ENCODE measurements around the gene EPG5.
"Not testable (repeated sequence)": the region's sequence is repeated elsewhere in the genome, so short reads cannot be mapped to it uniquely, and the experiment has no call there.

EPG5 gene

DNA sequence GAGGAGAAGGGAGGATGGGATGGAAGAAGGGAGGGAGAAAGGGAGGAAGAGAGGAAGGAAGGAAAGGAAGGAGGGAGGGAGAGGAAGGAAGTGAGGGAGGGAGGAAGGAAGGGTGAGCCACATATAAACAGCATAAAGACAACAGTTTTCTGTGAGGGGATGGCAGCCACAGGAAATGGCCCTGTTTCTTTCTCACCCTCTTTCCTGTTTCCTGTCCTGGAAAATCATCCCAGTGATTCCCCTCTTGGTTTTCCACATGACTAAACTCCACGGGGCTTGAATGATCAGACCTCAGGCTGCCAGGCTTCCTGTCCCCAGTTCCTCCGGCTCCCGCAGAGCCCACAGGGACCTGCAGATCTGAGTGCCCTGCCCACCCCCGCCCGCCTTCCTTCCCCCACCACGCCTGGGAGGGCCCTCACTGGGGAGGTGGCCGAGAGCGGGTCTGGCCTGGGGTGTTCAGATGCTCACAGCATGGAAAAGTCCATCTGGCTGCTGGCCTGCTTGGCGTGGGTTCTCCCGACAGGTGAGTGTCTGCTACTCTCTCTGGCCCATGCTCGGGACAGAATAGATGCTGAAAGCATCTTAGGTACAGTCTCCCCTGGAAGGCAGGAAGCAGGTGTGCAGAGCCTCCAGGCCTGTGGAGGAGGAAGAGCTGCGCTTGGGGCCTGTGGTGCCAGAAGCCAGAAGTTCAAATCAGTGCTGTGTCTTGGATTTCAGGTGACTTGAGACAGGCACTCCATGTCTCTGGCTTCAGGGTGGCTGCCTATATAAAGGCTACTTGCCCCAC is 141.7 kb downstream of the EPG5 start, which contains the start of gene SIGLEC15:
SIGLEC15 (plus strand) TSS at position 418 of the 787 bp plus-strand sequence; CDS start at position 472, 54 bp downstream.
- H3K4me1 ChIP-seq (ENCODE audit: insufficient read depth, low read length), result peaks cover 18% of the 10 kb centered on the region; the same call in 1 of the 2 replicates
- no peak within 1 kb of the TSS for H3K9ac ChIP-seq (ENCODE audit: low read depth, low read length)
- H3K36me3 ChIP-seq (ENCODE audit: insufficient read depth, low read length), result no peaks in the 10 kb centered on the region
- no peaks in the 10 kb centered on the region for H3K9me3 ChIP-seq (ENCODE audit: control insufficient read depth, insufficient read depth, low read length)

DNA sequence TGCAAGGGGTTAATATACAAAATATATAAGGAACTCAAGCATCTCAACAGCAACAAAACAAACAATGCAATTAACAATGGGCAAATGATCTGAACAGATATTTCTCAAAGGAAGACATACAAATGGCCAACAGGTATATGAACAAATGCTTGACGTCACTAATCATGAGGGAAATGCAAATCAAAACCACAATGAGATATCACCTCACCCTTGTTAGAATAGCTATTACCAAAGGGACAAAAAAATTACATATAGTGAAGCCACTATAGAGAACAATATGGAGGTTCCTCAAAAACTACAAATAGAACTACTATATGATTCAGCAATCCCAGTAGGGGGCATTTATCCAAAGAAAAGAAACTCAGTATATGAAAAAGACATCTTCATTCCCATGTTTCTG is 145.4 kb downstream of the EPG5 start:
- H3K36me3 ChIP-seq (ENCODE audit: insufficient read depth, low read length), result no peaks in the 10 kb centered on the region
- 0 out of 2 replicates have a peak, but pooled peaks cover 4% of the 10 kb centered on the region for H3K4me1 ChIP-seq (ENCODE audit: insufficient read depth, low read length)
- H3K9ac ChIP-seq (ENCODE audit: low read depth, low read length), result no peak overlapping the region
- no peaks in the 10 kb centered on the region for H3K9me3 ChIP-seq (ENCODE audit: control insufficient read depth, insufficient read depth, low read length)

DNA sequence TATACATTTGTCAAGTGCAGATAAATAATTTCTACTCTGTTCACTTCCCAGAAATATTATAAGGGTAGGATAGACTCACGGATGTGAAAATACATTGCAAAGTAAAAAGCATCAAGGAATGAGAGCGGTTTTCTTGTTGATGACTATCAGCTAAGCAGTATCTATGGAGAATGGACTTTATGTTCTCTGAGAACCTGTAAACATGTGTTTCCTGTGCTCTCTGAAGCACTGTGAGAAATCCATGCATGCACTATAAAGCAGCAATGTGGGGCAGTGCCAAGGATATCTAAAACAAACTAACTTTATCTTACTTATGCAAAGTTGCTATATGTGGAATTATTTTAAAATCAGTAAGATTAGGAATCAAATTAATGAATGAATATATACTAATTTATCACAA is 146.1 kb downstream of the EPG5 start:
- no peaks in the 10 kb centered on the region for H3K36me3 ChIP-seq (ENCODE audit: insufficient read depth, low read length)
- H3K9ac ChIP-seq (ENCODE audit: low read depth, low read length), result no peak overlapping the region
- no peaks in the 10 kb centered on the region for H3K9me3 ChIP-seq (ENCODE audit: control insufficient read depth, insufficient read depth, low read length)
- 0 out of 2 replicates have a peak, but pooled peaks cover 4% of the 10 kb centered on the region for H3K4me1 ChIP-seq (ENCODE audit: insufficient read depth, low read length)

DNA sequence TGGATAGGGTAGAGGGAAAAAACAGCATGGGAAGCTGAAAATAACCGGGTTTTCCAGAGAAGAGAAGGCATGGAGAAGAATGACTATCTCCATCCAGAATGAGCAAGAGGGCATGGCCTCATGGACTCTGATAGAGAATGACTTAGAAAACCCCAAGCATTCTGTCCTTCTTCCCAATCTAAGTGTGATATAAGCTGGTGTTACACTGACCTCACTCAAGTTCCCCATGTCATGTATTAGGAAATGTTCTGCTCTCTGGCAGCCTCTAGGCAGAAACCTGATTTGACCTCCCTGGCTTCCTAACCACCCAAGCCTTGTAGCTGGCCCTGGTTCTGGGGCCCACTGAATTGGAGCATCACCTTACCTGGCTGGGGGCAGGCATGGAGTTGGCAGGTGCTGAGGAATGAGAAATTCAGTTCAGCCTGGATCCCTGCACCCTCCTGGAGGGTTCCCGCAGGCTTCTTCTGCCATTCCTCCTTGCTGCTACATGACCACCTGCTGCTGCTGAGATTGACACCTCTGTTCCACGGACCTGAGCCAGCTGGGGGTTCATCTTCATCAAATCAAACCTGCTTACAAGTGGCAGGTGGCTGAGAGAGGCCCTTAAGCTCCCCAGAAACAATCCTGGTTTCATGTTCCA is 146.9 kb downstream of the EPG5 start:
- H3K4me1 ChIP-seq (ENCODE audit: insufficient read depth, low read length), result no peaks in the 10 kb centered on the region
- H3K9ac ChIP-seq (ENCODE audit: low read depth, low read length), result no peak overlapping the region
- no peaks in the 10 kb centered on the region for H3K9me3 ChIP-seq (ENCODE audit: control insufficient read depth, insufficient read depth, low read length)
- H3K36me3 ChIP-seq (ENCODE audit: insufficient read depth, low read length), result no peaks in the 10 kb centered on the region

DNA sequence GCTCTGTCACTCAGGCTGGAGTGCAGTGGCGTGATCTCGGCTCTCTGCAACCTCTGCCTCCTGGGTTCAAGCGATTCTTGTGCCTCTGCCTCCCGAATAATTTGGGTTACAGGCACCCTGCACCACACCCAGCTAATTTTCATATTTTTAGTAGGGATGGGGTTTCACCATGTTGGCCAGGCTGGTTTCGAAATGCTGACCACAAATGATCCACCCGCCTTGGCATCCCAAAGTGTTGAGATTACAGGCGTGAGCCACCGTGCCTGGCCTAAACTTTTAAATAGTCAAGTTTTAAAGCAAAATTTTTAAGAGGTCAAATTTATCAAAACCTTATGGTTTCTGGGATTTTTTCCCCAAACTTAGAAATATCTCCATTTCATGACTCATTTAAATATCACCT is 148.4 kb downstream of the EPG5 start:
- not testable (repeated sequence) for H3K9ac ChIP-seq (ENCODE audit: low read depth, low read length); H3K4me1 ChIP-seq (ENCODE audit: insufficient read depth, low read length); H3K36me3 ChIP-seq (ENCODE audit: insufficient read depth, low read length); H3K9me3 ChIP-seq (ENCODE audit: control insufficient read depth, insufficient read depth, low read length)

DNA sequence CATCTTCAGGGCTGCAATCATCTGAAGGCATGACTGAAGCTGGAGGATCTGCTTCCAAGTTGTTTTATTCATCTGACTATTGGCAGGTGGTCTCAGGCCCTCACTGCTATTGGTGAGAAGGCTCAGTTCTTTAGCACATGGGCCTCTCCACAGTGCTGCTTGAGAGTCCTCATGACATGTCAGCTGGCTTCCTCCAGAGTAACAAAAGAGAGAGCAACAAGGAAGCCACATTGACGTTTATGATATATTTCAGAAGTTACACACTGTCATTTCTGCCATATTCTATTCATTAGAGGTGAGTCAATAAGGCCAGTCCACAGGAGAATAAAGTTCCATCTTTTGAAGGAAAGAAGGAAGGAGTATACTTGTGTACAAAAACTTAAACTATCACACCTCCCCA is 149.6 kb downstream of the EPG5 start:
- H3K9me3 ChIP-seq (ENCODE audit: control insufficient read depth, insufficient read depth, low read length), result no peaks in the 10 kb centered on the region
- H3K4me1 ChIP-seq (ENCODE audit: insufficient read depth, low read length), result no peaks in the 10 kb centered on the region
- H3K36me3 ChIP-seq (ENCODE audit: insufficient read depth, low read length), result no peaks in the 10 kb centered on the region
- H3K9ac ChIP-seq (ENCODE audit: low read depth, low read length), result no peak overlapping the region

DNA sequence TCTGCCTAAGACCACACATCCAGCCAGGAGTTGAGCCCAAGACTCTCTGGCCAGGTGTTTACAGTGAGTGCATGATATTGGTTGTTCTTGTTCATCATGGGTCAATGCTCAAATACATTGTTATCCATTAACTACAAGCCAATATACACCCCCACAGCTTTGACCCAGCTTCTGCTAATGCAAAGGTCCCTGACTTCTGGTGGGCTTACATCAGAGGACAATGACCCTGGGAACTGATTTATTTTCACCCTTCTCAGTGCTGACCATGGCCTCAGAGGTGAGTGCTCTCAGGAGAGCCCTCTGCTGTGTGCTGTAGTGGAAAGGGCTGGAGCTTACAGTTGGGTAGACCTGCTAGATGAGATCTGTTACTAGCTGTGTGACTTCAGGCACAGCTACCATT is 152.4 kb downstream of the EPG5 start:
- not testable (repeated sequence) for H3K4me1 ChIP-seq (ENCODE audit: insufficient read depth, low read length); H3K9me3 ChIP-seq (ENCODE audit: control insufficient read depth, insufficient read depth, low read length); H3K36me3 ChIP-seq (ENCODE audit: insufficient read depth, low read length); H3K9ac ChIP-seq (ENCODE audit: low read depth, low read length)

DNA sequence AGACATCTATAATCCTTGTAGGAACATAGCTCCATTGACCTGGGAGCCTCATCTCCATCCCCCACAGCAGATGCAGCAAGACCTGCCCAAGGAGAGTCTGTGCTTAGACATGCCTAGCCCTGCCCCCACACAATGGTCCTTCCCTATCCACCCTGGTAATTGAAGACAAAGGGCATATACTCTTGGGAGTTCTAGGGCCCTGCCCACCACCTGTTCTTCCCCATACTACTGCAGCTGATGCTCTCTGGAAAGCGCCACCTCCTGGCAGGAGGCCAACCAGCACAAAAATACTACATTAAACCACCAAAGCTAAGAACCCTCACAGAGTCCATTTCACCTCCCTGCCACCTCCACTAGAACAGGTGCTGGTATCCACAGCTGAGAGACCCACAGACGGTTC is 160.0 kb downstream of the EPG5 start:
- not testable (repeated sequence) for H3K36me3 ChIP-seq (ENCODE audit: insufficient read depth, low read length); H3K4me1 ChIP-seq (ENCODE audit: insufficient read depth, low read length); H3K9ac ChIP-seq (ENCODE audit: low read depth, low read length)
- peaks cover 16% of the 10 kb centered on the region; the same call in 1 of the 2 replicates for H3K9me3 ChIP-seq (ENCODE audit: control insufficient read depth, insufficient read depth, low read length)

DNA sequence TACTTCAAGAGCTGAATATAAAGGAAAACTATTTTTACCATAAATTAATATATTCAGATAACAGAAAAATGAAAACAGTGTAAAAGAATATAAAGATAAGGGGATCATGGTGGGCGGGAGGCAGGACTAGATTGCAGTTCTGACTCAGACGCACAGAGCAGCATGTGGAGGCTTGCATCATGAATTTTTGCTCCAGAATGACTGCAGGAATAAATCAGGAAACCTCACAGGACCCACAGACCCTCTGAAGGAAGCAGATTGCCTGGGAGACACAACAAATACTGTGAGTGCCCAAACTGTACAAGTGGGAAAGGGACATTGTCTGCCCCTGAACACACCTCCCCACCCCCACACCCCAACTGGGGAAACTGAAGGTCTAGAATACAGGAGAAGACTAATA is 160.9 kb downstream of the EPG5 start:
- Histone ChIP-seq H3K36me3 (ENCODE audit: insufficient read depth, low read length) (no peaks in the 10 kb centered on the region), H3K4me1 (ENCODE audit: insufficient read depth, low read length) (no peaks in the 10 kb centered on the region), H3K9ac (ENCODE audit: low read depth, low read length) (no peak overlapping the region), H3K9me3 (ENCODE audit: control insufficient read depth, insufficient read depth, low read length) (peaks cover 16% of the 10 kb centered on the region; the same call in 1 of the 2 replicates)

DNA sequence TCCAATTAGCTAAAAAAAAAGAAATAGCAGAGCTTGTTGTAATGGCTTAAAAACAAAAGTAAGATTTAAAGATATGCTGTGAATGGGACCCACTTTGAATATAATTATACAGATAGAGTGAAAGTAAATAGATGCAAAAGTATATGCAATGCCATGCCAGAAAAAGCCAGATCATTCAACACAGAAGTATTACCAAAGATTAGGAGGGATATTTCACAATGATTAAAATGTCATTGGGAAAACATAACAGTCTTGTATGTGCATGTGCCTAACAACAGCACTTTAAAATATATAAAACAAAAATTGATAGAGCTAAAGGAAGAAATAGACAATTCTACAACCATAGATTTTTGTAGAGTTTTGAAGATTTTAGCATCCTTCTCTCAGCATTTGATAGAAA is 161.6 kb downstream of the EPG5 start:
- H3K9me3 ChIP-seq (ENCODE audit: control insufficient read depth, insufficient read depth, low read length), result peaks cover 16% of the 10 kb centered on the region; the same call in 1 of the 2 replicates
- no peak overlapping the region for H3K9ac ChIP-seq (ENCODE audit: low read depth, low read length)
- H3K36me3 ChIP-seq (ENCODE audit: insufficient read depth, low read length), result no peaks in the 10 kb centered on the region
- H3K4me1 ChIP-seq (ENCODE audit: insufficient read depth, low read length), result no peaks in the 10 kb centered on the region

DNA sequence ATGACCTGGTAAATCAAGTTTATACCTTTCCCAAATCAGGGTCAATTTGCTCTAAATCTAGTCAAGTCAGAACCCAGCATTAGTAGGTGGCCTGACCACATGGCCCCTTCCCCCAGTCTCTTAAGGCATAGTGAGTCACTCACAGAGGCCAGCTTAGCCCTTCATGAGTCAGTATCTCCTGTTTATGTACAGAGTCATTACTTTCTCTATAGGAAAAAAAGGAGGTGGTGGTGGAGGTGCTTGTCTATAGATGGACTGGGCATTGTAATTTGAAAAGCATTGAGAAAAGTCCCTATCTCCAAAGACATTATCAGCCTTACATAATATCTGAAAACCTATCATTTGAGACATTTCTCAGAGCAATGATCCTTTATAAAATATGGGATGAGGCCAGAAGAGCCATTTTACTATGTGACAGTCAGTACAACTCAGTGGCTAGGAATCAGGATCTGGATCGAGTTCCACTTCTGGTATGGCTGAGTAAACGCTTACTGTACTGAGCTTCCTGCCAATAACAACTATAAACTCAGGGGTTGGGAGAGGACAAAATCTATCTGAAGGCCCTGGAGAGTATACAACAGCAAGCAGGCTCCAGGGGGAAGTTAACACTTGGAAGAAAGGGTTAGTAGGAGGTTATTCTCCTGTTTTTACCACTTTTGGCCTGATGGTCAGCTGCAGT is 164.2 kb downstream of the EPG5 start:
- H3K4me1 ChIP-seq (ENCODE audit: insufficient read depth, low read length), result no peaks in the 10 kb centered on the region
- peaks cover 16% of the 10 kb centered on the region; the same call in 1 of the 2 replicates for H3K9me3 ChIP-seq (ENCODE audit: control insufficient read depth, insufficient read depth, low read length)
- no peaks in the 10 kb centered on the region for H3K36me3 ChIP-seq (ENCODE audit: insufficient read depth, low read length)
- H3K9ac ChIP-seq (ENCODE audit: low read depth, low read length), result no peak overlapping the region

DNA sequence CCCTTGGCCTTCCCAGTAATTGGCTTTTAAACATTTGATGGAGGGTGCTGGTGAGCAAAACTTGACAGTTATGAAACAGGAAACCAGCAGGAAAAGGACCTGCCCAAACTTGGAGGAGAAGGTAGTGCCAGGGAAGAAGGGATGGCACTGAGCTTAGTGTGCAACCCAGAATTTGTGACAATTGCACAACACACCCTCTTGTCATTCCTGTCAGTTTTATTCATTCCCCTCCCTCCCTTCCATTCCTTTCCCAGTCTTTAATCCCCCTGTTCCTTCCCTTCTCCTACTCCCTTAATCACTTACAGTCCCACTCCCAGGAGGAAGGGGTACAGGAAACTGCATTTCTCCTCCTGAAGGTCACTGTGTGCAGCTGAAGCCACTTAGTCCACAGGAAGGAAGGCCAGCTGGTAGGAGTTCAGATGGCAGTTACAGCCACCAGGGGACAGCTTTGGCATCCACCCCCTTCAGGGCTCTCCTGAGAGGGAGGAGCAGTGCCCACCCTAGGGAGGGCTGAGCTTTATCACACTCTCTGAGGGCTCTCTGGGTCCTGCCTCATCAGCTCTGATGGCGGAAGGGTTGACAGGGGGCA is 165.6 kb downstream of the EPG5 start:
- Histone ChIP-seq H3K9me3 (ENCODE audit: control insufficient read depth, insufficient read depth, low read length) (peaks cover 16% of the 10 kb centered on the region; the same call in 1 of the 2 replicates), H3K36me3 (ENCODE audit: insufficient read depth, low read length) (no peaks in the 10 kb centered on the region), H3K4me1 (ENCODE audit: insufficient read depth, low read length) (no peaks in the 10 kb centered on the region), H3K9ac (ENCODE audit: low read depth, low read length) (no peak overlapping the region)

Data from ES-I3 (cell line).